Measurements from ENCODE around the gene HNRNPAB.
A peak's percentile ranks its signal among the peaks of the same experiment; 100 is the strongest.

HNRNPAB gene

DNA sequence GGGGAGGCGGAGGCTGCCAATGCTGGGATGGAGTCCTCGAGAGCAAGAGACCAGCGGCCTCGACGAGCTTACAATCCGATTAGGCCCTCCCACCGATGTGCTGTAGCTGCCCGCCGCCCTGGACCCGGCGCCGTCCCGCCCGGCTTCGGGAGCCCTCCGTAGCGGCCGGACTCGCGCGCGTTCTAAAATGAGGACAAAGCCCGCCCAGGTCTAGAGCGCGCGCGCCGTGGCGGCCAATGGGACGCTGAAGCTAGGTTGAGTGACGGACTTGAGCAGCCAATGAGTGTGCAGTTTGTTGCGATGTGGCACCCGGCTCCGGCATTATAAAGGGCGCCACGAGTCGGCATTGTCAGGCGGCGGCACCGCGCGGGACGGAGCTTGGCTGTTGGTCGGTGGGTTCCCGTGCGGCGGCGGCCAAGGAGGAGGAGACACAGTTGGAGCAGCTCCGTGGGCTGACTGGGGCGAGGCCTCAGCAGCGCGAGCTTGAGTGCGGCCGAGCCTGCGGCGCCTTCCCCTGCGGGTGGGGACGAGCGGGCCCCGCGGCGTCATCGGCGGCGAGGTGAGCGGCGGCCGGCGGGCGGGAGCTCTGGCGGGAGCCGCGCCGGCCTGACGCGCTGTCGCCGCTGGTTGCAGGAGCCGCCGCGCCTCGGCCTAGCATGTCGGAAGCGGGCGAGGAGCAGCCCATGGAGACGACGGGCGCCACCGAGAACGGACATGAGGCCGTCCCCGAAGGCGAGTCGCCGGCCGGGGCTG lies at the start of gene HNRNPAB:
HNRNPAB (plus strand) TSS at position 352 of the 753 bp plus-strand sequence; CDS start at position 657, 305 bp downstream.
- peak; percentile 100 for DNase-seq (ENCODE audit: low spot score)

DNA sequence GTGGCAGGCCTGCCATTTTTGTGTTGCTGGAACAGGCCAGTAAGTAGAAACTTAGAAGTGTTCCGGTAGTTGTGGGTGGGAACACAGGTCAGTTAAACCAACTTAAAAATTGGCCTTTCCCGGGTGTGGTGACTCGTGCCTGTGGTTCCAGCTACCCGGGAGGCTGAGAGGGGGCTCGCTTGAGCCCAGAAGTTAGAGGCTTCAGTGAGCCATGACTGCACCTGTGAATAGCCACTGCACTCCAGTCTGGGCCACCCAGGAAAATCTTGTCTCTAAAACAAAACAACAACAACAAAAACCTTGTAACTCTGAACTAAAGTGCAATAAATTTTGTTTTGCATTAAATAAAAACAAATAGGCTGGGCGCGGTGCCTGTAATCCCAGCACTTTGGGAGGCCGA lies 49.3 kb upstream of the HNRNPAB start:
- no peak for DNase-seq (ENCODE audit: low spot score)

DNA sequence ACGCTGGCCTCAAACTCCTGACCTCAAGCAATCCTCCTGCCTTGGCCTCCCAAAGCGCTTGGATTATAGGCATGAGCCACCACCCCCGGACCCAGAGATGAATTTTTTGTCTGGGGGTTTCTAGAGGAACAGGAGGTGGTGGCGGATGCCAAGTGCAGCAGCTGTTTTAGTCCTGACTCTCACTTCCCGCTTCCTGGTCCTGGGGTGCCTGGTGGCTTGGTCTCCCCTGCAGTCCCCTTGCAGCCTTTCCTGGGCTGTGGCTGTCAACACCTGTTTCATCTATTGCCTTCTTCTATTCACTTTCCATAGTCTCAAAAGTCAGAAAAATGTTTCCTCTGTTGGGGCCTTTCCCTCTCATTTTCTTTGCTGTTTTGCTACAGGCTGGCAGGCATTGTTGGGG lies 44.2 kb upstream of the HNRNPAB start:
- DNase-seq (ENCODE audit: low spot score): no peak

DNA sequence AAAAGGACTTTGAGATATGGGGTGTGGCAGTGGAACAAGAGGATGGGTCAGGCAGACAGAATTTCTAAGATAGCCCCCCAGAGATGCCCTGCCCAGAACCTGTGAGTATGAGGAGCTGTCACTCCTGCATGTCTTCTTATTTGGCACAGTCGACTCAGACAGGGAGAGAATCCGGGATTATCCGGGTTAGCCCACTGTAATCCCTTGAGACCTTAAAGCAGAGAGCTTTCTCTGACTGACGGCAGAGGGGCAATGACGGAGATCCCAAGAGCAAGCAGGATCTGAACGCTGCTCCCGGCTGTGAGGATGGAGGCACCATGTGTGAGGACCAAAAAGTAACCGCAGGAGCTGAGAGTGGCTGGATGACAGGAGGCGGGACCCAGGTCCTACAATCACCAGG lies 41.9 kb upstream of the HNRNPAB start:
- DNase-seq (ENCODE audit: low spot score): no peak

DNA sequence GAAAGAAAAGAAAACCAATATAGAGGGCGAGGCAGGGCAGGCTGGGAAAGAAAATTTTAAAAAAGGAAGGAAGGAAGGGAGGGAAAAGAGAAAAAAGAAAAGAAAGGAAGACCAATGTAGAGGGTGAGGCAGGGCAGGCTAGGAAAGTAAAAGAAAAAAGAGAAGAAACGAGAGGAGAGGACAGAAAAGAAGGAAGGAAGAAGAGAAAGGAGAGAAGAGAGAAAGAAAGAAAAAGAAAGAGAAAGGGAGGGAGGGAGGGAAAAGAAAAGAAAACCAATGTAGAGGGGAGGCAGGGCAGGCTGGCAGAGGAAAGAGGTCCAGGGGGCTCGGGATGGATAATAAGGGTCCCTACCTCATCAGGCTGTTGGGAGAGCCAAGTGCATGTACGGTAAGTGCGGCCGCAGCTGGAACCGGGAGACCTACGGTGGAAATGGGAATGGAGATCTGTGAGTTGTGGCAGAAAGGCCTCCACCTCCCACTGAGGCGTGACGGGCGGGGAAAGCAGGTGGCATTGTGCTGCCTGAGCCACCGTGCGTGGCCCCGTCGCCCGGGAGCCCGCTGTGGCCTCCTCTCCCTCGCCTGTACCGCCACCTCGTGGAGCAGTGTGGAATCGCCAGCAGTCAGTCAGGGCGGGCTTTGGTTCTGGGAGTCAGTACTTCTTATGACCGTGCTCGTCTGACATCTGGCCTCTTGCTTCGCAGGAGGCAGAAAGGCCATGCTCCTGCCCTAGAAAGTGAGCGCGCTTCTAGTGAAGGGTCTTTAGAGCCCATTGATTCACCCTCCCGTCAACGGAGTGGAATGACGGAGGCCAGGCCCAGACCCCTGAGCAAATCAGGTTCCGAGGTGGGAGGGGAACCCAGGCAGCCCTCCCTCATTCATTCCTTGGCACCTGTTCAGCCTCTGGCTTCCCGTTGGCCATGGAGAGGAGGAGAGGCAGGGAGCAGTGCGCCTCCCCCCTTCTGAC lies 40.3 kb upstream of the HNRNPAB start:
- DNase-seq (ENCODE audit: low spot score): peak; percentile 89

DNA sequence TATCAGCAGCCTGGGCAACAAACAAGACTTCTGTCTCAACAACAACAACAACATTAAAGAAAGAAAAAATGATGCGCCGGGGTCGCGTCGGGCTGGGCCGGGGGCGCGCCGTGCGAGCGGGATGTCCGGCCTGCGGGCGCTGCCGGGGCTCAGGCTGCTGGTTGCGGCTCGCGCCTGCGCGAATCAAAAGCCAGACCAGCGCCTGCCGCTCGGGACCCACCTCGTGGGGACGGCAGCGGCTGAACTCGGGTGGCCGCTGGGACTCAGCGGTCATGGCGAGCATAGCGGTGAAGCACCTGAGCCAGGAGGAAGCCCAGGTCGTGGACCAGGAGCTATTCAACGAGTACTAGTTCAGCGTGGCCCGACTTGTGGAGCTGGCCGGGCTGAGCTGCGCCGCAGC lies 38.8 kb upstream of the HNRNPAB start:
- DNase-seq (ENCODE audit: low spot score): peak; percentile 40

DNA sequence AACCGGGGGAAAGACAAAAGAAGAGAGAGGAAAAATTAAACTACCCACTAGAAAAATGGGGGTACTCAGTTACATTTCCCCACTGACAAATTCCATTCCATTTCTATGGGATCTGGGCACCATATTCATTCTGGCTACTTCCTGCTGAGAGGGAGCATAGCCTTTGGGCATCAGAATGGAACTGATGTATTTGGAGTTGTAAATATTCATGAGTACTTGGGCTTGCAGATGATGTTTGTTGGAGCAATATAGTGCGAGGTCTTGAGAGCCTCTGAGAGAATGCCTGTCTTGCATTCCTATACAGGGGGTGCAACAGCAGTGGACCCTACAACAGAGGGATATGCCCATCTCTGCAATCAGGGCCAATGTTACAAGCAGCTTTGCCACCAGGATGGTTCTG lies 33.9 kb upstream of the HNRNPAB start:
- no peak for DNase-seq (ENCODE audit: low spot score)

DNA sequence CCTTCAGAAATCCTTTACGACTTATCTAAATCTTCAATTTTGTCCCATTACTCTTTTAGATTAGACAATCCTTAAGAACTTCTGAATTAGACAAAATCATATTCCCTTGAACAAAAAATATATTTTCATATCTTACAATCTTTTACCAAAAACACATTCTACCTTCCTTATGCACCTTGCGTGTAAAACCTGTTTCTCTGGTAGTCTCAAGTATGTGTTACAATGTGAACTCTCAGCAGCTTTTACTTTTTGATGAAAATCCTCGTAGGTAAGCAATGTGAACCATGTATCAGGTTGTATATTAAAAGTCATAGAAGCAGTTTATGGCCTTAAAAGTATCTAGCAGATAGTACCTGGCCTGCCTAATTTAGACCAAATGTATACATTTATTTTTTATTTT lies 29.9 kb upstream of the HNRNPAB start:
- DNase-seq (ENCODE audit: low spot score): no peak

DNA sequence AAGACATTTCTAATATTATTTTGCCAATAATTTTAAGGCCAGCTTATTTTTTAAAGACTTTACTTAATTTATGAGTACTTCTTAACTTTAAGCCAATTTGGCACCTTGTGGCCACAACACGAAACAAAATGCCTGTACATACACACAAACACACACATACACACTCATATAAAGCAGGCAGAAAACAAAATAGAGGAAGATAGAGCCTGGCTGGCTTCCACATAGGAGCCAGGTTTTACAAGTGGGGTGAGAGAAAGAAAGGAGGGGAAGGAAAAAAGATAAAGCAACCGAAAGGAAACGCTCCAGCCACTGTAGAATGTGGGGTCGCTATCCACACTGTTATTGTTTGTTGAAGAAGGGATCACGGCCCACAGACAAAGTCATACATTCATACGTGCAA lies 27.5 kb upstream of the HNRNPAB start:
- DNase-seq (ENCODE audit: low spot score): no peak

DNA sequence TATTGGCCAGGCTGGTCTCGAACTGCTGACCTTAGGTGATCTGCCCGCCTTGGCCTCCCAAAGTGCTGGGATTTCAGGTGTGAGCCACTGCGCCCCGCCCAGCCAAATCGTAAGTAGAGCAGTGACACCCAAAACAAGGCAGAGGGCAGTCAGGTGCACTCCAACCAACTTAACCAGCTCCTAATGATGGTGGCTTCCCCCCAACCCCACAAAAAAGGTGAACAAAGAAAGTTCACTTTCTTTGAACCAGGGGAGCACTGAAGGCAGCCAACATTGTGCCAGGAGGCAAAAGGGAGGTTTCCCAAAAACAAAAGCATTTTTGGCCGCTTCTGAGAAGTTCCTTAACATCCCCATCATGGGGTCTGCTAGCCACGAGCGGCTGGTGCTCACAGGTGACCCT lies 26.8 kb upstream of the HNRNPAB start:
- no peak for DNase-seq (ENCODE audit: low spot score)

DNA sequence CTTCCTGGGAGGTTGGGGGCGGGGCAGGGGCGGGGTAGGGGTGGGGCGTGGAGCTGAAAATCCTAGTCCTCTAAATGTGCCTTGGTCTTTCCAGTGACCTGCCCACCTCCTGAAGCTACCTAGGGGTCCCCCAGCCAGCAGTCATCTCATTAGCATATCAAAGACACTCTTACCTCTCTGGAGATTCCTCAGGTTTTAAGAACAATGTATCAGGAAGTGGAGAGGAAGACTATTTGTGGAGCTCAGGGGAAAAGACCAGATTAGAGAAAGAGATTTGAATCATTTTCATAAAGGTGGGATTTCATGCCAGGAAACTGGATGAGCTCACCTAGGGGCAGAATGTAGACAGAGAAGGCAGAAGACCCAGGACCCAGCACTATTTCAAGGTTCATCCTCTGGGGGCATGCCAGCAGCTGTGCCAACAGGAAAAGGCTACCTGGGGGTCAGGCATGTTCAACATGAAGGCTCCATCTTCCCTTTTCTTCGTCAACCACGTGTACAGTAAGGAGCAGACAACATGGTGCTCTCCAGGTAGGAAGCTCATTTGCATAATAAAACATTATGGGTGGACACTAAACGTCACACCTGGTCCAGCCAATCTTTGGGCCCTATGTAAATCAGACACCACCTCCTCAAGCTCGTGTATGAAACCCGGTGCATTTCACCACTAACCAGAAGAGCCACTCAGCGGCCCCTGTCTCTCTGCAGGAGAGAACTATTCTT lies 24.0 kb upstream of the HNRNPAB start:
- DNase-seq (ENCODE audit: low spot score): no peak

DNA sequence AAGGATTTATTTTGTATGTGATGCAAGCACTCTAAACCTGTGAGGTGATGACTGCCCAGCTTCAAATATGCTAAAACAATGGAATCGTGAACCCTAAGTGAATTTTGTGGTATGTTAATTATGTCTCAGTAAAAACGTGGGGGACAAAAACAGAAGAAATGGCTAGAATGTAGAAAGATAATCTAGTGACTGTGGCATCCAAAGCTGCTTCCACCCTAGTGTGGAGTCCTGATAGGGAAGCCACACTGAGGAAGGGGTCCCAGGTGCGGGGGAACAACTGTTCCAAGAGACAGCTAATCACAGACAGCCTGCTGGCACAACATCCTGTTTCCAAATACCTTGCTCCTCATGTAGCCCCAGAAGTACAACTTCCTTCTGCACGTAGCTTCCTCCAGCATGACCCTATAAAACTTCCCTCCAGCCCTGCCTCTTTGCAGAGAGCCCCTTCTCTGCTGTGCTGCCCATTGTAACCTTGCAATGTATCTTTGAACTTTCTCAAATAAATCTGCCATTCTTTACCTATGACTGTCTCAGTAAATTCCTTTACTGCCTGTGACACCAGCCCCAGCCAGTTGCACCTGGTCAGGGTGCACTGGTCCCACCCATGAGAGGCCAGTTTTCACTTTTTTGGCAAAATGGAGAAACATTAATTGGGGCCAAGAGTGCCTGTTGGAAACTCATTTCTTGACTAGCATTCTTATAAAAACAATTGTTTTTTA lies 22.0 kb upstream of the HNRNPAB start:
- no peak for DNase-seq (ENCODE audit: low spot score)

DNA sequence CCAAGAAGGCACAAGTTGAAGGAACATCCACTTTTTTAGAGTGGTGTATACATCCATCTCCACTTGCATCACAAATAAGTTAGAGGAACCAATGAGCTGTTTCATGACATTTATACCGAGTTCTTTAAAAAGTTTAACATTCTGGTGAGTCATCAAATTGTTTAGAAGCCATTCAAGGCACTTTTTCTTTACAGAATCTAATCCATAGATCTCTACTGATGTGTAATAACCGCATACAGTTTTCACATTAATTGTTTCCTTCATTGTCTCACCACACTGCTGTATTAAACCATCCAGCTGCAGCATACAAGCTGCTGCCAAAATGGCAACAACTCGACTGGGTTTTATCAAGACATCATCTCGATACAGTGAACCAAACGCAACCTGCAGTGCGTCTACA lies 17.9 kb upstream of the HNRNPAB start:
- DNase-seq (ENCODE audit: low spot score): no peak

DNA sequence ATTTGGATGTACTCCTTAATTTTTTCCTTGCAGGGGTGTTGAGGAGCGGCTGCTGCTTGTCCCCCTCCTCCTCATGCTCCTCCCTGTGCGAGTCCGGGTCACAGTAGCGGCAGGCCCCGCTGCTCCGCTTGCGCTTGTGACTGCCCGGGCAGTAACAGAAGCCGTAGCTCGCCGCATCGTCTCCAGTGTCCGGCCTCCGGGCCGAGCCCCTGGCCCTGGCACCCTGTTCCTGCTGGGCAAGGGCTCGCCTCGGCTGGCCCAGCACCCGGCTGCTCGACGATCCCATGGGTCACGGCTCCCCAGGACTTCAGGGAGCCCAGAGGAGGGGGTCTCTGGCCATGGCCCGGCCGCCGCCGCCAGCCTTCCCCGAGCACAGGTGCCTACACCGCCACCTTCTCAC lies 17.3 kb upstream of the HNRNPAB start, which contains the start of gene GMCL2:
GMCL2 (minus strand) TSS at position 358 of the 400 bp plus-strand sequence; CDS start at position 286, 72 bp downstream.
- no peak for DNase-seq (ENCODE audit: low spot score)

DNA sequence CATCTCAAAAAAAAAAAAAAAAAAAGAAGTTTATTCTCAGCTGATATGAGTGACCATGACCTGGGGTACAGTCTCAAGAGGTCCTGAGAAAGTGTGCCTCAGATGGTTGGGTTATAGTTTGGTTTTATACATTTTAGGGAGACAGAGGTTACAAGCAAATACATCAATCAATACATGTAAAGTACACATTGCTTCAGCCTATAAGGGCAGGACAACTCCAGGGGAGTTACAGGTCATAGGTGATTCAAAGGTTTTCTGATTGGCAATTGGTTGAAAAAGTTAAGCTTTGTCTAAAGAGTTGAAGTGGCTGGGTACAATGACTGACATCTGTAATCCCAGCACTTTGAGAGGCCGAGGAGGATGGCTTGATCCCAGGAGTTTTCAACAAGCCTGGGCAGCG lies 14.9 kb upstream of the HNRNPAB start:
- no peak for DNase-seq (ENCODE audit: low spot score)

DNA sequence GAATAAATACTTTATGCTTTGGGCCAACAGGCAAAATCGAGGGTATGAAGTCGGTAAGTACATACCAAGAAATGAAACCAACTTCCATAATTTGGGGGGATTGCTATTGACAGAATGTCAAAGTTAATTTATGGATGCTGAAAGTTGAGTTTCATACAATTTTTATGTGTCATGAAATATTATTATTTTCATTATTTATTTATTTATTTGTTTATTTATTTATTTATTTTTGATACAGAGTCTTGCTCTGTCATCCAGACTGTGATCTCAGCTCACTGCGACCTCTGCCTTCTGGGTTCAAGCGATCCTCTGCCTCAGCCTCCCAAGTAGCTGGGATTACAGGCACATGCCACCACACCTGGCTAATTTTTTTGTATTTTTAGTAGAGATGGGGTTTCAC lies 12.7 kb upstream of the HNRNPAB start:
- no peak for DNase-seq (ENCODE audit: low spot score)

DNA sequence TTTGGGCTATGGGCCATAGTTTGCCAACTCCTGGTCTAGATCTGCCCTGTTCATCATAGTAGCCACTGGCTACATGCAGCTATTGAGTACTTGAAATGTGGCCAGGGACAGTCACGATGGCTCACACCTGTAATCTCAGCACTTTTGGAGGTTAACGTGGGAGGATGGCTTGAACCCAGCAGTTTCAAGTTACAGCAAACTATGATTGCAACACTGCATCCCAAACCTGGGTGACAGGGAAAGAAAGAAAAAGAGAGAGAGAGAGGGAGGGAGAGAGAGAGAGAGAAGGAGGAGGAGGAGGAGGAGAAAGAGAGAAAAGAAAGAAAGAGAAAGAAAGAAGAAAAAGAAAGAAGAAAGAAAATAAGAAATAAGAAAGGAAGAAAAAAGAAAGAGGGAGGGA lies 12.1 kb upstream of the HNRNPAB start:
- DNase-seq (ENCODE audit: low spot score): no peak

DNA sequence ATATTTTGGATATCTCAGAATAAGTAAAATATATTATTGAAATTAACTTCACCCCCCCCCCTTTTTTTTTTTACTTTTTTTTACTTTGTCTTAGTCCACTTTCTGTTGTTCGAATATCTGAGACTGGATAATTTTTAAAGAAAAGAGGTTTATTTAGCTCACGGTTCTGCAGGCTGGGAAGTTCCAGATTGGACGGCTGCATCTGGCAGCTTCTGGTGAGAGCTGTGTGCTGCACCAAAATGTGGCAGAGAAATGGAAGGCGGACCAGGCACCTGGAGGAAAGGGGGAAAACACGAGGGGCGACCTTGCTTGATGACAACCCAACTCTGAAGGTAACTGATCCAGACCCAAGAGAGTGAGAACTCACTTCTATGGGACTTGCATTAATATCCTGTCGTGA lies 11.5 kb upstream of the HNRNPAB start:
- no peak for DNase-seq (ENCODE audit: low spot score)

DNA sequence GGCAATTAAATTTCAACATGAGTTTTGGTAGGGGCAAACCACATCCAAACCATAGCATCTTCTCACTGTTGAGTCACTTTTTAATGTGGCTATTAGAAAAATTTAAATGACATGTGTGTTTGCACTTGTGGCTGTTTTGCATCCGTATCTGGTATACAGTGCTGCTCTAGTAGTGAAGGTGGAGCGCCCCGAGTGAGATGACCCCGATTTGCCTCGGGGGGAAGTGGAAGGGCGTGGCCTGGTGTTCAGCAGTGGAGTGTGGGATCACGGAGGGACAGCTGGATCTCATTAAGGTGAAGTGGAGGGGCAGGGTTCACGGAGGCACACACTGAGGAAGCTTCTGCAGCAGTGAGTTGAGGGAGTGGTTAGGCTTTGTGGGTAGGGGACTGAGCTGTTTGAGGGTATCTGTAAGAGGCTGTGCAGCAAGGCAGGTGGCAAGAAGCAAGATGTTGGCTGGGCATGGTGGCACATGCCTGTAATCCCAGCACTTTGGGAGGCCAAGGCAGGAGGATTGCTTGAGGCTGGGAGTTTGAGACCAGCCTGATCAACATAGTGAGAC lies 11.0 kb upstream of the HNRNPAB start:
- no peak for DNase-seq (ENCODE audit: low spot score)

DNA sequence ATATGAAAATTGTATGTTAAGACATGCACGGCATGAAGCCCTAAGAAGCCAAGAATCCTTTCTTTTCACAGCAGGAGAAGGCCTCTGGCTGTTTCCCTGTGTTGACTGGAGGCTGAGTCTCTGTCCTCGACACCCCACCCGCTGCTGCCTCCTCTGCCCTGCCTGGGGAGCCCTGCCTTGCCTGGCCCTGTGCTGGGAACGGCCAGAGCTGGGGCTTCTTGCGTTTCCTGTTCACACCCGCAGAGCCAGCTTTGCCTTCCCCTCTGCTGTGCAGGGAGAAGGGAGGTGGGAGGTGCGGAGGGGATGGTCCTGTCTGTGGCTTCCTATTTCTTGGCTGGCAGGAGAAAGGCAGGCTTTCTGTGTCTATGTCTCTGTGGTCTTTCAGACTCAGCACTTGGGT lies 10.3 kb upstream of the HNRNPAB start:
- DNase-seq (ENCODE audit: low spot score): no peak

DNA sequence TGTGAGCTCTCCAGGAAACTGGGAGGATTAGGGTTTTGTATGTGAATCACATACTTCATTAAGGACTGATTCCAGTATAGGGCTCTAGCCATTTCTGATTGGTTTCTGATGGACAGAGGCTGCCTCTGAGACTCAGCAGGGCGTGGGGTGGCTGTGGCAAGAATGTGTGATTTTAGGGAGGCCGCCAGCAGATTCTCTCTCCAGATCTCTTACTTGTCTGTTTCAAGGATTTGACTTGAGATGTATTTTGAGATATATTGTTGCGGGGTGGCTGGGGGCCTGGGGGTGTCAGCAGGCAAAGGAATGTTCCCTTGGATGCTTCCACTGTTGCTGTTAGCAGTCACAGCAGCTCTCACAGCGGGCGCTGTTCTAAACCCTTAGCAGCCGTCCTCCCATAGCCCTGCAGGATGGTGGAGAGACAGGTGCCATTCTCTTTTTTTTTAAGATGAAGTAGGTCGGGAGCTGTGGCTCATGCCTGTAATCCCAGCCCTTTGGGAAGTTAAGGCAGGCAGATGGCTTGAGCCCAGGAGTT lies 8.0 kb upstream of the HNRNPAB start:
- no peak for DNase-seq (ENCODE audit: low spot score)

All from HuH-7.5 (cell line).